M059J (cell line): ENCODE measurements around the gene SMIM8. TPM values are rescaled to one million over a fixed set of nuclear protein-coding genes. Genes with fewer than 3 reads are reported as not detected.
A peak's percentile ranks its signal among the peaks of the same experiment; 100 is the strongest.
"Not testable (repeated sequence)": the region's sequence is repeated elsewhere in the genome, so short reads cannot be mapped to it uniquely, and the experiment has no call there.

Source experiments
- DNase-seq: peaks from one replicate; pipeline ENCODE4 v3.0.0-alpha.2; 2012; ENCODE audit warnings: low read depth
- total RNA-seq: library from RNA; depleted of rRNA; stranded (reverse); fragments of >200 nt; shearing (Covaris generic); gene quantifications from 2 replicates; pipeline ENCODE4 v1.2.3, GENCODE V29; 2014; rRNA removed

The SMIM8 gene, protein sequence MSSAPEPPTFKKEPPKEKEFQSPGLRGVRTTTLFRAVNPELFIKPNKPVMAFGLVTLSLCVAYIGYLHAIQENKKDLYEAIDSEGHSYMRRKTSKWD
- 3.9 and 6.1 TPM in 2 replicates for total RNA-seq

DNA sequence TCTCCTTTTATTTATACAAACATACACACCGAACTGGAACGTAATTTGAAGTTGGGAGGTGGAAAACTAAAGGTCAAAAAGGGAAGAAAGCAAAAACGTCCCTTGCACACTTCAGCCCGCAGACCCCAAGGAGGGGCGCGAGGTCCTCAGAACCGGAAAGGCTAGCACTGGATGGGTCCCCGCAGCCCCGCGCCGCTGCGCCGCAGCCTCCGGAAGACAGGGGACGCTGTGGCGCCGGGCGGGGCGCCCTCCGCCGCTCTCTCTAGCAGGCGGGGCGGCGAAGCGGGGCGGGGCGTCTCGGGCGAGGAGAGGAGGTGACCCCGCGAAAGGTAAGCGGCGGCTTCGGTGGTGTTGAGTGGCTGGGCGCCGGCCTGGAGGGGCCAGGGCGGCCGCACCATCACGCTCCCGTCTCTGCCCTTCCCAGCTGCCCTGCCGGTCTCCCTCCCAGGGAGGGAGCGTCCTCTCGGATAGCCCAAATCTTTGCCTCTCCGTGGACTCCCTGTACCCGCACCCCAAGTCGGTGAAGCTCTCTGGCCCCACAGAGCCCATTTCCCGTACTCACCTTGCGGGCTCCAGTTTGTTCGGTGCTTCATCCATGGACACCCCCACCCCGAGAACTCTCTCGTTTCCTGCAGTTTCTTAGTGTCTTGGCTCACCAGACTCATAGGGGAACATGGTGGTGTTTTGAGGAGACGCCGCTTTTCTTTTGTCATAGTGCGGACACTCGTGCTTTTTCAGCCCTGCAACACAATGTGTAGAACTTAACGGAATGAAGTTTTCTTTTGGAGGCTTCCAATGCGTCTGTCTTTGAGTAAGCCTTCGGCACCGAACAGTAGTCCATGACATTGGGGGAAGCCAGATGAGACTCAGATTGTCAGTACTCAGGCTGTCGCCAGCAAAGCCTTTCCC is at the start of gene SMIM8:
TSS of gene SMIM8 (plus strand) at position 285 of the 909 bp plus-strand sequence. CDS start 14,444 bp downstream, outside the sequence.
- peak; percentile 72 for DNase-seq

DNA sequence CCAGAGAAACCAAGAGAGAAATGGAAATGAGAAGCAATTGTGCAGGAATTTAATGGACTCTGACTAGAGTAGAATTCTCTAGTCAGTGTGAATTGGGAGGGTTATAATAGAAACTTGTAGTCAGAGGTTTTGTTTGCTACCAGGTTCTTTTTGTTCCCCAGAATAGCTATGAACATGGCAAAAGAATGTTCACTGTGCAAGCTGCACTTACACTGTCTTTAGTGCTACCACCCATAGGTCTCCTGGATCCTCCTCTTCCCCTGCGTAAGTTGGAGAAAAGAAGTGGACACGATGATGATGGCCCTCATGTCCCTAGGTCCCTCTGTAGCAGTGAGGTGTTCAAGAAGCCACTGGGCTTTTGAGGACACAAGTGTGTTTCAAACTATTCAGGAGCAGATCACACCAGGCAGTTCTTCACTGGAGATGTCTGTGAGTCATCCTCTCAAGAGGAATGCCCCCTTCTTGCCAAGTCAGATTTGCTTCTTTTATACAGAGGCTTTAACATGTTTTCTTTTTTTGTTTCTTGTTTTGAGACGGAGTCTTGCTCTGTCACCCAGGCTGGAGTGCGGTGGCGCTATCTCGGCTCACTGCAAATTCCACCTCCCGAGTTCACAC is 47.6 kb upstream of the SMIM8 start:
- DNase-seq, result peak; percentile 53

DNA sequence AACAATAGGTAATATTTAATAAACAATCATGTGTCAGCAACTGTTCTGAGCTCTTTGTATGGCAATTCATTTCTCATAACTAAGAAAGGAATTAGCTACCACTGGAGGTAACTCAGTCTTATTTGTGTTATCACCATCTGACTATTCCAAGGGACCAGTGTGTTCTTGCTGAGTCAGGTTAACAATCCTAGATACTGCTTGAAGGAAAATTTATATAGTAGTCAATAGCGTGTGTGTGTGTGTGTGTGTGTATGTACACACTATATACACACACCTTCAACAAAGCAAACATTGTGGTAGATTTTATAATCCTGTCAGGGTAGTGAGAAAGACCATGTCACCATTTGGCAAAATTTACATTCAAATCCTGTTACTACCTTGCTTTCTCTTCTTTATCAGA is 45.8 kb upstream of the SMIM8 start:
- no peak for DNase-seq

DNA sequence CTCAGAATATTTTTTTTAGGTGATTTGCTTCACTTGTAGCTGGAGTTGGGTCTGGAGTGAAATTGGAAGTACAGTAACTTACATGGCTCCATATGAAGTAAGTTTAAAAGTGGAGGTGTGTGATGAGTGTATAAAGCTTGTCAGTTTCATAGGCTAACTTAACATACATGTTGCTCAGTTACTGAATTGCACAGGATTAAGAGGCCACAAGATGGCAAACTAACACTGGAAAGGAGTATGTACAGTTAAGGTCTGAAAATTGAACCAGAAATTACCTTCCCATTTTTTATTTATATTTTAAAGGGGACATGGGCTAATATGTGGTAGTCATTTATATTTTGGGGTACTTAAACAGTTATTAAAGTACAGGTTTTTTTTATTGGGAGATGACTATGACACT is 45.3 kb upstream of the SMIM8 start:
- peak; percentile 23 for DNase-seq

DNA sequence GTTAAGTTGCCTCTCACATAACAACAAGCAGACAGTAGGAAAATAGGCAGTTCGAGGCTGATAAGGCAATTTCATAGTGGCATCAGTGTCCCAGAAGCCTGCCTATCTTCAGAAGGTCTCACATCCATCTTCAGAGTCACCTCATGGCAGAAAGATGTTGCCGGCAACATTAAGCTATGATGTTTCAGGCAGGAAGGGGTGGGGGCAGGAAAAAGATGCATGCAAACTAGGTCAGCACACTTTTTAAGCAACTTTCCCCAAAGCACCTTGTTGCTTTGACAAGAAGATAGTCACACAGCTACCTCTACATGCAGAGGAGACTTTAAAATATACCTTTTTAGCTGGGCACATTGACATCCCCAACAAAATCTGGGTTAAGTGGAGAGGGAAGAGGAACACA is 43.2 kb upstream of the SMIM8 start:
- no peak for DNase-seq

DNA sequence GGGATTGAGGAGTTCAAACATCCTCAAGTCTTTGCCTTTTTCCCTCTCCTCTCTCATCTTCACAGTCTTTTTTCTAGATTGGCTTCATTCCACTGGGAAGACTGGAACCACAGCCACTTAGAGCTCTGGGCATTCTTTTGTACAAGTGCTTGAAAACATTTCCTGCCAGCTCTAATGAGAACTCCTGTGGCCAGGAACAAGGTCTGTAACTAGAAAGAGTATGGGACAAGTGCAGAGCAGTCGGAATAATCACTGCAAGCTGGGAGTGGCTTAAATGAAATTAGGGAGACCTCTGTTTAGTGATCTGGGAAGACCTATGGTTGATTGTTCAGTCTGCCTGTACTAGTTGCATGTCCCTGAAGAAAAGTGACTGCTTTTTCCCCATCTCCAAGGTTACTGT is 41.0 kb upstream of the SMIM8 start:
- DNase-seq, result no peak

DNA sequence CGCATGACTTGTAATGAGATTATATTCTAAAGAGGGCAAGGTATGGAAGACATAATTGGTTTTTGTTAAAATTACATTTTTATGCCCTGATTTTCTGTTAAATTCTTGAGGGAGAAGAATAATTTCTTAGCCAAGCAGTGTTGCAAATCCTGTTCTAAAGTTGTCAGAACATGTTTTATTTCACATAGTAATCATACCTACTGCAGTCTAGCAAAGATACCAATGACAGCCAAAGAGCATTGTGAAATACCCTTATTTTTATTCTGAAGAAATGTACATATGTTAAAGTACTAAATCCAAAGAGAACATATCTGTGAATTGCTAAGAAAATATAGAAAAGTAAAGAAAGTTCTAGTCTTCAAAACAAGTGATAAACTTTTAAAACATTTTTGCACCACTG is 39.6 kb upstream of the SMIM8 start:
- DNase-seq, result no peak

DNA sequence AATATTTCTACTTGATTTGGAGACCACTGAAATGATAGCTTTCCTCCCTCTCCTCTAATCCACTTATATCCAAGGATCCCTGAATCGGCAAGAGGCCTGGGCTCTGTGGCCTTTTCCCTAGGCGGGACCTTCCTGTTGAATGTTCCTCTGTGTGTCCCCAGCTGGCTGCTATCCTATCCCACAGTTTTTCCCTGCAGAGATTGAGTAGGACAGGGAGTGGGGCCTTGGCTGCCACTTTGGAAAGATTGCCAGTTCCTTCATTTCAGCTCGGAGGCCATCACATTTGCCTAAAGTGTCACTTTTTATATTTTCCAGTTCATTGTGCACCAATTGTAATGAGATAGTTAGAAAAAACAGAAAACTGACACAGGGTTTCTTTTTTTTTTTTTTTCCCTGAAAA is 38.9 kb upstream of the SMIM8 start:
- DNase-seq, result no peak

DNA sequence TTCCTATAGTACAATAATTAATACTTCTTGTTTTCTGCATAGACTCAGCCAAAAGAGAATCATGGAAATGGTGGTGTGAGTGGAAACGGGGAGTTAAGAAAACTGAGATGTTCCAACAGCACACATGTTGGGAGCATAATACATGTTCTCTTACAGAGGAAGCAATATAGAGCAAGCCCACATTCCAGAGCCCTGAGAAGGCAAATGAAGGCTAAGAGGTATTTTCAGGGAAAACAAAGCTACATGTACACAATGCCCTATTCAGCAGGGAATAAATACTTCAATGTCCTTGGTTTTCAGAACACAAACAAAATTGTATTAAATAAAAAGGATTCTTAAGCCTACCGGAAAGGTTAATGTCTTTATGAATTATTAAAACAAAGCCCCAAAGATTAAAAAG is 35.1 kb upstream of the SMIM8 start:
- no peak for DNase-seq

DNA sequence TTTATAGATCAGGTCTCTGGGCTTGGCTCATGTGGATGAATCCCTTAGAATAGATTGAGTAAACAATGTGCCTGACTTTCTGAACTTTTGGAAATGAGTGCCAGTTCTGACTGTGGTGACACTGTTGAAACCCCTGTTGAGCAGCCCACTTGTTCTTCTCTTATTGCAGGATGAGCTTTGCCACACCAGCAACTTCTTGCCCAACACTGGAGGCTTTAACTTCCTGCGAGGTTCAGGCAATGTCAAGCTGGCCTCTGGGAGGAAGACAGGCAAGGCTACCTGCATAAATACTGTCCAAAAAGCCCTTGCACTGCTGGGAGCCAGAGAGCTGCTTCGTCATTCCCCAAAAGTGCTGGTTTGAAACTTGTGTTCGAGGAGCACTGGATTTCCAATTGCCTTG is 32.8 kb upstream of the SMIM8 start:
- no peak for DNase-seq

DNA sequence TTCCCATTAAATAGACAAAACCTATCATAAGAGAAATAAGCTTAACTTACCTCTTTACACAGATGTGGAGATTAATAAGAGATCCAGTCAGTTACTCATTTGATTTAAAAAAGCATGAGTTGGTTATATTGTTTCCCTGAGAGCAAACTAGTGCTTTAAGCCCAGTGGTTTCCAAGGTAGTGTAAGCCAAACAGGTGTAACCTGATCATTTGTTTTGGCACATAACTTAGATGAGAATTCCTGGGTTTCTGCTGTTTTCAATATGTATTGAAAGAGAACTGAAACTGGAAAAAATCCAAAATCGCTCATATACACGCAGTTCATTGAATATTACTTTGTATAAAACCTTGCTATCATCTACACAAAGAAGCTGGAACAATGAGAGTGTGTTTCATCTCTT is 30.5 kb upstream of the SMIM8 start:
- DNase-seq, result no peak

DNA sequence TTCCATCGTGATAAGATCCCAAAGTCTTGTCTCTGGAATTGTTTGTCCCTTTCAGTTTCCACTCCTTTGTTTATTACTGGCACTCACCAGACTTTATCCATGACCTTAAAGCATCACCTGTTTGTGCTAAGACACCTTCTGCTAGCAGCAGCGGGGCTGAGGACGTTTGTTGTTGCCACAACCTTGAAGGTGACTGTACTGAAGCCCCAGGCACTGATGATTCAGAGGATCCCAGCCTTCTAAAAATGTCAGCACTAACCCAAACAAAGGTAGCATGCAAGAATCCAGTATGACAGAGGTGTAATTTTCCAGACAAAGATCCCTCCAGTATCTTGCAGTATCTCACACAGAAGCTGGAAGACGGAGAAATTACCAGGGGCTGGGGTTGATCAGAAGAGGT is 28.9 kb upstream of the SMIM8 start:
- peak; percentile 50 for DNase-seq

DNA sequence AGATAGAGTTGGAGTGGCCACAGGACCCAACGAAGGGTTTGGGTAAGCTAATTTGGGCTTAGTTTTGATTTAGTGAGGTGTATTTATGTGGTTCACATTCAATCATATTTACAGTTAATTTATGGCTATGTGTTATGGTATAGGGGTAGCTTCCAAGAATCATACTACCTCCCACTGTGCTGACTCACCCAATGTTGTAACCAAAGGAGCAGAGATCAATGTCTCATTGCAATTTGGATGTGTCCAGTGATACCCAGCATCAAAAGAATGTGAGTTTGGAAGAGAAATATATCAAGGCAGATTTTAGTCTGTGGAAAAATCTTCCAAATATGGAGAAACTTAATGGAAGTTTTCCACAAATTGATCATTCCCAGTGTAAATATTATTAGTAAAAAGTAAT is 25.3 kb upstream of the SMIM8 start:
- DNase-seq, result no peak

DNA sequence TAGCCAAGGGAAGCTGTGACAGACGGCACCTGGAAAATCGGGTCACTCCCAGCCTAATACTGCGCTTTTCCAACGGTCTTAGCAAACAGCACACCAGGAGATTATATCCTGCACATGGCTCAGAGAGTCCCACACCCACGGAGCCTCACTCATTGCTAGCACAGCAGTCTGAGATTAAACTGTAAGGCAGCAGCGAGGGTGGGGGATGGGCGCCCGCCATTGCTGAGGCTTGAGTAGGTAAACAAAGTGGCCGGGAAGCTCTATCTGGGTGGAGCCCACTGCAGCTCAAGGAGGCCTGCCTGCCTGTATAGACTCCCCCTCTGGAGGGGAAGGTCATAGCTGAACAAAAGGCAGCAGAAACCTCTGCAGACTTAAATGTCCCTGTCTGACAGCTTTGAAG is 21.1 kb upstream of the SMIM8 start:
- DNase-seq, result not testable (repeated sequence)

DNA sequence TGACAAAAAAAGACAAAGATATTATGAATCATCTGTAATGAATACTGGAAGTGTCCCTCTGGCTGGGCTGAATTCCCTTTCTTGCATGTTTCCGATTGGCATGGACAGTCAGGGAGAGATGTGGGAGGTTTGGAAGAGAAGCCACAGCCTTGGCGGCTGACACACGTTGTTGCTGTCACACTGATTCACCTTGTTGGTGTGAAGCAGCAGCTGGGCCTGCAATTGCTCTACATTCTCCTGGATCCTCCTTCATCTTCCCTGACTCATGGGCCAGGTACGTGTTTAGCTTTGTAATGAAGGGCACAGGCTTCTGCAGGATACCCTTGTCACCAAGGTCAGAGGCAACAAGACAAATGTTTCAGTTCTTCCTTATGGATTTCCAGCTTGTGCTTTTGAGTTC is 13.4 kb upstream of the SMIM8 start:
- DNase-seq, result peak; percentile 7

DNA sequence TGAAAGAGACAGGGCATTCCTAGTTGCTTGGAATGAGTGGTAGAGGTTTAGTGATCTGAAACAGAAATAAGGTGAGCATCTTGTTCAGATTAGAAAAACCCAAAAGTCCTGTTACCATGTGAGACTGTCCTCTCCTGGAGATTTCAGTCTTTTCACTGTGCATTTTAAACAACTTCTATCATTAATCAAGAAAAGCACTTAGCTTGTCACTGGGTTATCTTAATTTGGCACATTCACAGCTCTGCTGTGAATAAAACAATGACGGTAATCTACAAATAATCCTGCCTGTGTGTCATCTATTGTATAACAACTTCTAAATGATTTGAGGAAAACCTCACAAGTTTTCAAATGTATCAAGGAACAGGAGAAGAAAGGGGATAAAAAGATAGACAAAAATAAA is 9.5 kb upstream of the SMIM8 start:
- DNase-seq, result no peak

DNA sequence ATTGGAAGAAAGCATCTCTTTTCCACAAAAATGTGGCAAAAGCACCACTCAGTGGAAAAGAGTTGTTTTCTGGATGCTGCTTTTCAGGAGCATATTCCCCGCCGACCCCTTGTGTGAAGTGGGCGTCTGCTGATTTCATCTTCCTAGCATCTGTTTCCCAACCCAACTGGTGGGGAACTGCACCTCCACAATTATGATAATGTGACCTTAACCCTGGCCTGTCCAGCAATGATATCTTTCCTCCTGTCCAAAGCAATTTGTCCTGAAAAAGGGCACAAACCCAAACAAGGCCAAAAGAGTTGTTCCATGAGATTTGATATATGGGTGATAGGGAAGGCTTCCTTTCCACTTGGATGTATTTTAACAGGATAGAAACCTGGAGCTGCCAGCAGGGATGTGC is 7.3 kb upstream of the SMIM8 start:
- no peak for DNase-seq

DNA sequence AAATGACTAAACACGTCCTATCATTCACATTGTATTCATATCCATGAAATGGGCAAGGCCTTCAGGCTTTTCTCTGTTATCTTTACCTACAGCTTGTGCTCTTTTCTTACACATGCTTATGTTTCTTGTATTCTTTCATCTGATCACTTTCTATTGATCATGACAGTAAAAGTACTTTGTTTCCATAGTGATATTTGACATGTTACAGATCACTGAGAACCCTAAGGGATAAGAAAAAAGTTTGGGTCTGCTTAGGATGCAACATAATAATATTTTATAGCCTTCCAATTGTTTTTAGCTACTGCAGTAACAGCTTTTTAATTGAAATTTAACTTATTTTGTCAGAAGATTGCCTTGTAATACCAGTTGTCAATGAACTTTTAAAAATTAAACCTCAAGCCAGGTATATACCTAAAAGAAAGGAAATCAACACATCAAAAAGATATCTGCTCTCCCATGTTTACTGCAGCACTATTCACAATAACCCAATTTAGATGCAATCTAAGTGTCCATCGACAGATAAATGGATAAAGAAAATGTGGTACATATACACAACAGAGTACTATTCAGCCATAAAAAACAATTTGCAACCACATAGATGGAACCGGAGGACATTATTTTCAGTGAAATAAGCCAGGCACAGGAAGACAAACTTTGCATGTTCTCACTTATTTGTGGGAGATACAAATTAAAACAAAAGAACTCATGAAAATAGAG is 3.0 kb upstream of the SMIM8 start:
- no peak for DNase-seq

DNA sequence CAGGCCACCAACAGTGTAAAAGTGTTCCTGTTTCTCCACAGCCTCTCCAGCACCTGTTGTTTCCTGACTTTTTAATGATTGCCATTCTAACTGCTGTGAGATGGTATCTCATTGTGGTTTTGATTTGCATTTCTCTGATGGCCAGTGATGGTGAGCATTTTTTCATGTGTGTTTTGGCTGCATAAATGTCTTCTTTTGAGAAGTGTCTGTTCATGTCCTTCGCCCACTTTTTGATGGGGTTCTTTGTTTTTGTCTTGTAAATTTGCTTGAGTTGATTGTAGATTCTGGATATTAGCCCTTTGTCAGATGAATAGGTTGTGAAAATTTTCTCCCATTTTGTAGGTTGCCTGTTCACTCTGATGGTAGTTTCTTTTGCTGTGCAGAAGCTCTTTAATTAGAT is 1.5 kb downstream of the SMIM8 start:
- DNase-seq, result not testable (repeated sequence)

DNA sequence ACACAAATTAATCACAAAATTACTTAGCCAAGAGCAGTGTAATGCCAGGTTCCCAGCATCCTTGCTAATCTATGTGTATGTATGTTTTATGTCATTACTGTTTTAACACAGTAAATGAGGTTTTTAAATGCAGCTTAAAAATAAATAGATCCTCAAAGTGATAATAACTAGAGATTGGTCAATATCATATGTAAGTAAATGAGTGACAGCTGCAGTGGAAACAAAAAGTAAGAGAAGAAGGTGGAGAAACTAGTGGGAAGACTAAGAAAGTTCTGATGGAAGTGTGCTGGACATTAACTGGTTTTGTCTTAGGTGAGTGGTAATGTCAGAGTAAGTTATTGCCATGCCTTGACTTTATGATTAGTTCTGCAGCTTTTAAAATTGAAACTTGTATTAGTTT is 8.6 kb downstream of the SMIM8 start:
- no peak for DNase-seq

DNA sequence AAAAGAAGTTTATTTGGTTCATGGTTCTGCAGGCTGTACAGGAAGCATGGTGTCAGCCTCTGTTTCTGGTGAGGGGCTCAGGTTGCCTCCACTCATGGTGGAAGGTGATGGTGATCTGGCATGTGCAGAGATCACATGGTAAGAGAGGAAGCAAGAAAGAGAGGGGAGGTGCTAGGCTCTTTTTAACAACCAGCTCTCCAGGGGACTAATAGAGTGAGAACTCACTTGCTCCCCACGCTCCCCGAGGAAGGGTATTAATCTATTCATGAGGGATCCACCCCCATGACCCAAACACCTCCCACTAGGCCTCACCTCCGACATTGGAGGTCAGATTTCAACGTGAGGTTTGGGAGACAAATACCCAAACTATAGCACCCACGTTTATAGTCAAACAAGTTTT is 10.6 kb downstream of the SMIM8 start:
- no peak for DNase-seq

DNA sequence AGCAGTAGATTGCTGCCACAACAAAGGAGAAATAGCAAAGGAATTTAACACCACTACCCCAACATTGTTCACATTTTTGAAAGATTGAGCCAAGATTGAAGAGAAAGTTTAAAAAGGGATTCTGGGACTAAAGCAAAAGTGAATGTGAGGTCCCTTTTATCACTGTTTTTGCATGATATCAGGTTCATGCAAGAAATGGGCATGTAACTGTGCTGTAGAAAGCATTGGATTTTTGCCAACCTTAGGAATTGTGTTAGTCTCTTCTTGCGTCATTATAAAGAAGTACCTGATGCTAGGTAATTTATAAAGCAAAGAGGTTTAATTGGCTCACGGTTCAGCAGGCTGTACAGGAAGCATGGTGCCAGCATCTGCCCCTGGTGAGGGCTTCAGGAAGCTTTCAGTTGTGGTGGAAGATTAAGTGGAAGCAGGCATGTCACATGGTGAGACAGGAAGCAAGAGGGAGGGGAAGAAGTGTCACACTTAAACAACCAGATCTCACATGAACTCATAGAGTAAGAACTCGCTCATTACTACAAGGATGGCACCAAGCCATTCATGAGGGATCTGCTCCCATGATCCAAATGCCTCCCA is 11.3 kb downstream of the SMIM8 start:
- DNase-seq, result peak; percentile 2
